Stimulated activated CD8-positive, alpha-beta memory T cell treated with anti-CD3 and anti-CD28 coated beads, Interleukin-15, amount 100 ng/mL, for 4 hours (primary cell): ENCODE data around the gene PXK.

ENCODE experiments used
- DNase-seq, 2 donors: peaks; one replicate each; pipeline ENCODE4 v3.0.0-alpha.2; 2020; ENCODE audit warnings: low read depth in 2 of 2

PXK gene

DNA sequence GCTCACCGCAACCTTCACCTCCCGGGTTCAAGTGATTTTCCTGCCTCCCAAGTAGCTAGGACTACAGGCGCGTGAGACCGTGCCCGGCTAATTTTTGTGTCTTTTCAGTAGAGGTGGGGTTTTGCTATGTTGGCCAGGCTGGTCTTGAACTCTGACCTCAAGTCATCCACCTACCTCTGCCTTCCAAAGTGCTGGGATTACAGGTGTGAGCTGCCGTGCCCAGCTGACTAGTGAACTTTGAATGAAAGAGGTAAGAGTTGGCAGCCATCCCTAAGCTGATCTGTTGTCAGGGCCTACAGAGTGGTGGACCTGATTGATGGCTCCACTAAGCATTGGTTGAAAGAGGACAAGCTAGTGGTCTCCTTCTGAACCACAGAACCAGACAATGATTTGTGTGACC, 15.3 kb downstream of the PXK start:
- no peak for DNase-seq

DNA sequence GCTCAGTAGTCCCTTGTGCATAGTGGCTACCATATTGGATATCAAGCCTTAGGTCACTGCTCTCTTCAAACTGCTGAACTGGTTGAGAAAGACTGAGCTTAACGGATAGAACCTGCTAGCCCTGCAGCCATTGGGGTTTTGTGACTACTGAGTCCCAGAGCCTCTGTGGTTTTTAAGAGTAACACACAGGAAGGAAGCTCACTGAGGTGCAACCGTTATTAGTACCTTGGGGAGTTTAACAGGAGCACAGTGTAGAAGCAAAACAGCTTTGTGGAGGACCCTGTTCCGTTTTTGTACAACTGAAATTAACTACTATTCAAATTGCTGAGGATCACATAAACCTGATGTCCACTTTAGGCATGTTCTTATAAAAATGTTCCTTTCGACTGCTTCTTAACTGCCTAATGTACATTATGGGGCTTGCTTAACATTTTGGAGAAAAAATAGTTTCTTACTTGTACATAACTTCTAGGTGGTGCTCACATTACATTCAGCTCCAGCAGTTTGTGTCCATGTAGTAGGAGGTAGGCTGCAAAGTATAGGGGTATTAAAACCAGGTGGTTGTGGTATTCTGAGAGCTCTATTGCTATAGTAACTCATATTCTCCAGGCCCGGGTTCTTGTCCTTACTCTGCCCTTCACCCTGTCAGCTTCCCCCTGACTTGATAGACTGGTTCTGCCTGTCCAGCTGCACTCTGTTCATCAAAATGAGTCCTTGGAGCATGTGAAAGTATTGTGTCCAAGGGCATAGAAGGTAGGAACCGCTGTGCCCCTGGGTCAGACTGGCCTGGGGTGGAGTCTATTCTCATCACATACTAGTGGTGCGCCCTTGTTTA, 17.3 kb downstream of the PXK start:
- no peak for DNase-seq

DNA sequence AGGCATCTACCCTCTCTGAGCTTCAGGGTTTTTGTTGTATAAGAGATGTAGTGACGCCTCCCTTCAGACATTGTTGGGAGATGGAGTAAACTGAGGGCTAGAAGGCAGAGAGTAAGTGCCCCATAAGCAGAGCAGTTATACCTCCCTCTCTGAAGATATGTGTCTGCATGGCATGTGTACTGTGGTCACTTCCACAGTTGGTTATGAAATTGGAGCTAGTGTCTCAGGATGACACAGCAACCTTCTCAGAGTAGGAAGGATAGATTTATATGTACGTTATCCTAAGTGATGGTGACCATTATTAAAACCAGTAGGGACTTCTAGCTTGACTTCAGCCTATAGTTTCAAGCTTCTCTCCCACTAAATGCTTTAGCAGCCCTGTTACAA, 17.9 kb downstream of the PXK start:
- DNase-seq, result no peak

DNA sequence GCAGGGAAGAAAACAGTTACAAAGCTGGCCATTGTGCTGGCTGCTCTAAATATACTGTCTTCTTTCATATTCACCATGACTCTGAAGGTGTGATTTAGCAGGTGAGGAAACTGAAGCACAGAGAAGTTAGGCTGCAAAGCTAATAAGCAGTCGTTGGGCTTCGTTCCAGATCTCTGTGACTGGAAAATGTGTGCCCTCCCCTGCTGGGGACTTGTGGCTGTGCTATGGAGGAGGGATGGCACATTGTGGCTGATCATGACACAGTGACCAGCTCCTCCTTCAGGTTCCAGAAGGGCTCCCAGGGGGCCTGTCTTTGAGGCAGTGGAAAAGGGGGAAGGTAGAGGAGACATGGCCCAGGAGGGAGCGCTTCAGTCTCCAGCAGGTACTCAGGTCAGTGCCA, 19.2 kb downstream of the PXK start:
- no peak for DNase-seq

DNA sequence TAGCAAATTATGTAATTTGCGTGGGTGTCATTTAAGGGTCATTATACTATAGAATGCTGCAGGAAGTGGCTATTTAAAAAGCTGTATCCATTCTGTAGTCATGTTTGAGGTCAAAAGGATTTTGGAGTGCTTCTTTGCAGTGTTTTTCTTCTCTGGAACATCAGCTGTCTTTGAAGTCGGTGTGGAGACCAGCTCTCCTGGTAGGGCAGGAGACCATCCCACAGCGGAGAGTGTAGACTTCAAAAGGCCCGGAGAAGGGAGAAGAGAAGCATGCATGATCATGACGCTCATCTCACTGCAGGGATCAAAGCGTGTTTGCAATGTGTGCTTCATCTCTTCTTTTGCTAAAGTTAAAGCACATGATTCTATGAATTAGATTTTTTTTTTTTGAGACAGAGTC, 19.9 kb downstream of the PXK start:
- no peak for DNase-seq

- DNase-seq, result no peak
Observed at GRCh38 chr3:58353722-58354553, 21.2 kb downstream of the PXK start.

DNA sequence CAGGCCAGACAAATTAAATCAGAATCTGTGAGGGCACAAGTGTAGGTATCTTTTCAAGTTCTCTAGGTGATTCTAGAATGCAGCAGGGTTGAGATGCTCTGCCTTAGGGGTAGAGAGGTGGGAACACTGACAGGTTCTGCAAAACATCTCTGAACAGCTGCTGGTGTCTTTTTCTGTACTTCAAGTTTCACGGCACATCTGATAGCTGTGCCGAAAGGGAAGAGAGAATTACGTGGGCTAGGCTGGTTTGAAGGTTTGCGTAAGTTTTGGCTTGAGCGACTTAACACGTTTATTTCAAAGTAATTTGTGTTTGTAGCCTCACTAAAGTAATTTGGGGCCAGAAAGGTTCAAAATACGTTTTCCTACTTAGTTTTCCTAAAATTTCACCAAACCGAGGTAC, 22.5 kb downstream of the PXK start:
- DNase-seq, result no peak

- DNase-seq, result no peak
Observed at GRCh38 chr3:58356054-58356453, 23.4 kb downstream of the PXK start.

GRCh38 chr3:58357402-58357801, 24.7 kb downstream of the PXK start:
- no peak for DNase-seq

- DNase-seq, result no peak
Observed at GRCh38 chr3:58358092-58358491, 25.4 kb downstream of the PXK start.

- no peak for DNase-seq
Observed at GRCh38 chr3:58358808-58359207, 26.1 kb downstream of the PXK start.

DNA sequence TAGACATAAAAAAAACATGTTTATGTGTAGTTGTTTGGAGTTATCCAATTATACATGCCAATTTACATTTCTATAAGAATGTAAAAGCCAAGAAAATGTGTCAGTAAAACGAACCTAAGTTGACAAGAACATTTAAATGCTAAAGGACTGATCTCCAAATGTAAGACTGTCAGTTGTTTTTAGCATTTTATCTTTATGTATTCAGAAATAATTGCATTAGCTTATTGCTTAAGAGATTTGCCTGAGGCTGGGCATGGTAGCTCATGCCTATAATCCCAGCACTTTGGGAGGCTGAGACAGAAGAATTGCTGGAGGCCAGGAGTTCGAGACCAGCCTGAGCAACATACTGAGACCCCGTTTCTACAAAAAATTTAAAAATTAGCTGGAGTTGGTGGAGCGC, 26.9 kb downstream of the PXK start:
- no peak for DNase-seq

DNA sequence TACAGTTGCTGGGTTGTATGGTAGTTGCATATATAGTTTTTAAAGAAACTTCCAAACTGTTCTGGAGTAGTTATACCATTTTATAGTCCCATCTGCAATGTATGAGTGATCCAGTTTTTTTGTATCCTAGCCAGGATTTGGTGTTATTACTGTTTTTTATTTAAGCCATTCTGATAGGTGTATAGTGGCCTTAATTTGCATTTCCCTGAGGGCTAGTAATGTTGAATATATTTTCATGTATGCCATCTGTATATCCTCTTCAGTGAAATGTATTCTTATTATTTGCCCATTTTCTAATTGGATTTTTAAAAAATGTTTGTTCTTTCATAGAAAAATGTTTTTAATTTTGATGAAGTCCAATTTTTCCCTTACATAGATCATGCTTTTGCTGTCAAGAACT, 29.2 kb downstream of the PXK start:
- no peak for DNase-seq

DNA sequence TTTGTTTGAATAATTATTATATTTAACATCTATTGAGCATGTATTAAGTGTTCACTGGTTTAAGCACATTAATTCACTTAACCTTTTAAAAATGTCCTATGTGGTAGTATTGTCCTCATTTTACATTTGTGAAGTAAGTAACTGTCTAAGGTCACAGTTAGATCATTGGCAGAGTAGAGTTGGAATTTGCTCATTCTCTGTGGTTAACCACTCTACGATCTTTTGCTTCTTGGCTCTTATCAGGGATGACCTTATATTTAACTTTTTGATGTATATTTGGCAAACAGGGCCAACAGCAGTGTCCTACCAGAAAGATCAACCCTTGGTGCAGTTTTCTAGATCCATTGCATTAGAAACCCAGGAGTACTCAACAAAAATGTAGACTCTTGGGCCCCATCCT, 34.0 kb downstream of the PXK start:
- DNase-seq, result no peak

- no peak for DNase-seq
Observed at GRCh38 chr3:58369038-58369437, 36.3 kb downstream of the PXK start.

- no peak for DNase-seq
Observed at GRCh38 chr3:58369876-58370275, 37.2 kb downstream of the PXK start.

- no peak for DNase-seq
Observed at GRCh38 chr3:58370407-58370806, 37.7 kb downstream of the PXK start.

DNA sequence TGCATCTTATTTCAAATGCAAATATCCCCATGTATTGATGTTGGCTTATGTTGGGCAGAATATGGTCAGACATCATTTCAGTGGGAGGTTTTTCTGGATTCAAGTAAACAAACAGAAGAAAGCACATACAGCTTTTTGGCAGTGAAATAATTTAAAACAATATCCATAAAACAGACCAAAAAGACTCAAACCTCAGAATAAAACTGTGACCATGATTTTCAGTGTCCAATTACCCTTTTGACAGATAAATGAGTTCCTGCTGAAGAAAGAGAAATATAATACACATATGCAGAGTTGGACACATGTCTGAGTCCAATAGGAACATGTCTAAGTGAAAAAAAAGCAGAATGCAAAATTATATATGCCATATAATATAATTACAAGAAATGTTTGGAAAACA, 39.1 kb downstream of the PXK start:
- DNase-seq, result no peak

DNA sequence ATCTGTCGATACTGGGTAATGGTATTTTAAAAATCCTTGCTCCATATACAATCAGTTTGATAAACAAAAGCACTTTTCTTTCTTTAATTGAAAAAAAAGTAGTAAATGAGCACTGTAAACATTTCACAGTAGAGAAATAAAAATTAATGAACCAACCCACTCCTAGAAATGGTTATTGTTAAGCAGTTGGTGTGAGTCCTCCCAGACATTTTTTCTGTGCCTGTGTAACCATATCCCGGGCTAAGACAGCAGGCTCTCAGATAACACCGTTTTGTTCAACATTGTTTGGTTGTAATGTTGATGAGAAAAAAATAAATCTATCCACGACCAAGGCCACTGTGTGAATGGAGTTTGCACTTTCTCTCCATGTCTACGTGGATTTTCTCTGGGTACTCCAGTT, 42.6 kb downstream of the PXK start:
- DNase-seq, result no peak

DNA sequence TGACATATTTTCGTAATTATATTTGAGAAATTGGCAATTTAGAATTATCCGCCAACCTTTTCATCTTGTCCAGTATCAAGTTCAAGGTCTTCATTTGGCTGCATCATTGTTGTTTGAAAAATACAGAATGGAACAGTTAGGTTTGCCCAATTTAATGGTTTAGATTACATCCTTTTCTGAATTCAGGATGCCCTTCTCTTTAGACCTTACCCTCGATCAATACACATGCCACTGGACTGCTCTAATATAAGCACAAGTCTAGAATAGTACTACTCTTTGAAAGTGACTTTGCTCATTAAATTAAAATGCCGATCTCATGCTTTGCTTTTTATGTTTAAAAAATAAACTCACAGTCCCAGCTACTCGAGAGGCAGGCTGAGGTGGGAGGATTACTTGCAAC, 44.5 kb downstream of the PXK start:
- DNase-seq, result no peak

DNA sequence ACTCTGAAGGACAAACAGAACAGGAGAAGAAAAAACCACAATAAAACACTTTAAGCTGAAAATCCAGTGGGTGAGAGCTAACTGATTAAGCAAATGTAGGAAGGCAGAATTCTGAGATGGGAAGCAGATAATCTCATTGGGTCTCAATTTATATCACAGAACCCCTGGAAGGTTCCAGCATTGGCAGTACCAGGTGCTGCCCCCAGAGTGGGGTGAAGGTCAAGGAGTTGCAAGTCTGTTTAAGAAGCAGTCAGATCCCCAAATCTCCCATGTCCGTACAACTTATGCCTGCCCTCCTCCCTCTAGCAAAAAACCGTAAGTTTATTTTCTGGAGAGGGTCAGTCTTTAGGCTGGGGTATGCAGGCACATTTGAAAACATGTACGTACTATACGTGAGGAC, 45.1 kb downstream of the PXK start:
- no peak for DNase-seq

- DNase-seq, result no peak
Observed at GRCh38 chr3:58379351-58380073, 46.8 kb downstream of the PXK start.

- no peak for DNase-seq
Observed at GRCh38 chr3:58383476-58383875, 50.8 kb downstream of the PXK start.
